H9 (cell line): ENCODE results near the gene SPC24. TPM values are rescaled to one million over a fixed set of nuclear protein-coding genes. Genes with fewer than 3 reads are reported as not detected.
"Not testable (repeated sequence)": the region's sequence is repeated elsewhere in the genome, so short reads cannot be mapped to it uniquely, and the experiment has no call there.

Experiments used
- DNase-seq: peaks from one replicate; pipeline ENCODE4 v3.0.0-alpha.2; 2017
- H2AFZ ChIP-seq: one replicate; pipeline ENCODE4 v1.6.1; 2013; ENCODE audit warnings: mild to moderate bottlenecking, low read length, control low read depth, moderate library complexity
- H2AK5ac ChIP-seq: 2 replicates; pipeline ENCODE4 v1.6.1; 2013; ENCODE audit warnings: low read length, control low read depth, mixed read lengths; ENCODE audit not compliant: insufficient read length
- H2BK120ac ChIP-seq: one replicate; pipeline ENCODE4 v1.6.1; 2013; ENCODE audit warnings: low read depth, mild to moderate bottlenecking, low read length, control low read depth, inconsistent platforms; ENCODE audit not compliant: poor library complexity, severe bottlenecking
- H2BK12ac ChIP-seq: 2 replicates; pipeline ENCODE4 v1.6.1; 2013; ENCODE audit warnings: low read length, control low read depth, mixed read lengths, low read depth; ENCODE audit not compliant: insufficient read length
- H2BK15ac ChIP-seq: 2 replicates; pipeline ENCODE4 v1.6.1; 2013; ENCODE audit warnings: low read depth, low read length, control low read depth
- H2BK20ac ChIP-seq: one replicate; pipeline ENCODE4 v1.6.1; 2013; ENCODE audit warnings: low read depth, mild to moderate bottlenecking, low read length, control low read depth, inconsistent platforms; ENCODE audit not compliant: poor library complexity, severe bottlenecking
- H2BK5ac ChIP-seq: 2 replicates; pipeline ENCODE4 v1.6.1; 2013; ENCODE audit warnings: low read length, control low read depth, mixed read lengths; ENCODE audit not compliant: insufficient read length
- H3K14ac ChIP-seq: 2 replicates; pipeline ENCODE4 v1.6.1; 2013; ENCODE audit warnings: low read length, control low read depth; ENCODE audit not compliant: insufficient read depth
- H3K18ac ChIP-seq: 2 replicates; pipeline ENCODE4 v1.6.1; 2013; ENCODE audit warnings: low read depth, mild to moderate bottlenecking, mixed read lengths, low read length, control low read depth; ENCODE audit not compliant: insufficient read length
- H3K23ac ChIP-seq: 2 replicates; pipeline ENCODE4 v1.6.1; 2013; ENCODE audit warnings: low read length, control low read depth, mixed read lengths, low read depth; ENCODE audit not compliant: insufficient read length
- H3K23me2 ChIP-seq: 2 replicates; pipeline ENCODE4 v1.6.1; 2013; ENCODE audit warnings: low read depth, mild to moderate bottlenecking, mixed read lengths, low read length, control low read depth; ENCODE audit not compliant: insufficient read length, poor library complexity, severe bottlenecking
- H3K27ac ChIP-seq: 2 replicates; pipeline ENCODE4 v1.5.1; 2013; ENCODE audit warnings: low read length, control low read depth, mixed read lengths, low read depth; ENCODE audit not compliant: insufficient read length
- H3K27me3 ChIP-seq: 2 replicates; pipeline ENCODE4 v1.6.1; 2013; ENCODE audit warnings: low read length, control low read depth, inconsistent platforms; ENCODE audit not compliant: insufficient read depth
- H3K4ac ChIP-seq: 2 replicates; pipeline ENCODE4 v1.6.1; 2013; ENCODE audit warnings: low read depth, mild to moderate bottlenecking, control low read depth, inconsistent platforms, low read length, moderate library complexity
- H3K4me1 ChIP-seq: 2 replicates; pipeline ENCODE4 v1.6.1; 2013; ENCODE audit warnings: low read length, control low read depth, inconsistent platforms; ENCODE audit not compliant: insufficient read depth
- H3K4me2 ChIP-seq: 2 replicates; pipeline ENCODE4 v1.6.1; 2013; ENCODE audit warnings: low read length, control low read depth, mixed read lengths; ENCODE audit not compliant: insufficient read length, insufficient read depth
- H3K56ac ChIP-seq: 2 replicates; pipeline ENCODE4 v1.6.1; 2013; ENCODE audit warnings: low read depth, mild to moderate bottlenecking, mixed read lengths, low read length, control low read depth; ENCODE audit not compliant: insufficient read length
- H3K79me1 ChIP-seq: 2 replicates; pipeline ENCODE4 v1.6.1; 2013; ENCODE audit warnings: low read depth, mild to moderate bottlenecking, moderate library complexity, low read length, control low read depth, inconsistent platforms; ENCODE audit not compliant: insufficient read depth, poor library complexity, severe bottlenecking
- H3K79me2 ChIP-seq: 2 replicates; pipeline ENCODE4 v1.6.1; 2013; ENCODE audit warnings: low read length, control low read depth, inconsistent platforms; ENCODE audit not compliant: insufficient read depth
- H3K9ac ChIP-seq: 2 replicates; pipeline ENCODE4 v1.6.1; 2013; ENCODE audit warnings: low read length, control low read depth, mixed read lengths; ENCODE audit not compliant: insufficient read length; ENCODE audit errors: extremely low read depth
- H3K9me3 ChIP-seq: one replicate; pipeline ENCODE4 v1.6.1; 2013; ENCODE audit warnings: low read depth, low read length, inconsistent platforms; ENCODE audit not compliant: control insufficient read depth
- H3T11ph ChIP-seq: one replicate; pipeline ENCODE4 v1.6.1; 2013; ENCODE audit warnings: mild to moderate bottlenecking, low read length, control low read depth, inconsistent platforms
- H4K20me1 ChIP-seq: one replicate; pipeline ENCODE4 v1.6.1; 2013; ENCODE audit not compliant: control insufficient read depth, insufficient read length, insufficient read depth
- H4K5ac ChIP-seq: 2 replicates; pipeline ENCODE4 v1.6.1; 2013; ENCODE audit warnings: low read depth, mild to moderate bottlenecking, mixed read lengths, low read length, control low read depth; ENCODE audit not compliant: insufficient read length
- H4K8ac ChIP-seq: replicated peaks from 2 replicates; pipeline ENCODE4 v1.6.1; 2013; ENCODE audit warnings: low read length, control low read depth, mixed read lengths, low read depth; ENCODE audit not compliant: insufficient read length
- H4K91ac ChIP-seq: 2 replicates; pipeline ENCODE4 v1.6.1; 2013; ENCODE audit warnings: low read depth, mild to moderate bottlenecking, moderate library complexity, mixed read lengths, low read length, control low read depth; ENCODE audit not compliant: insufficient read length
- H3K27ac Mint-ChIP-seq, 3 experiments: 2 replicates in 2 of 3; 3 replicates in 1 of 3; pipeline ENCODE4 v1.8.0; 2020 to 2021; ENCODE audit warnings: mixed read lengths in 3 of 3, mild to moderate bottlenecking in 1 of 3, moderate library complexity in 1 of 3
- H3K27me3 Mint-ChIP-seq: 2 replicates; pipeline ENCODE4 v1.8.0; 2021; ENCODE audit warnings: low read depth, mild to moderate bottlenecking, moderate library complexity, mixed read lengths
- H3K36me3 Mint-ChIP-seq, 3 experiments: 2 replicates in 2 of 3; 3 replicates in 1 of 3; pipeline ENCODE4 v1.8.0; 2020 to 2021; ENCODE audit warnings: low read depth in 3 of 3, mixed read lengths in 3 of 3; ENCODE audit not compliant: insufficient read depth in 1 of 3
- H3K4me1 Mint-ChIP-seq, 2 experiments: 2 replicates each; pipeline ENCODE4 v1.8.0; 2020; ENCODE audit warnings: mixed read lengths in 2 of 2
- H3K4me3 Mint-ChIP-seq, 2 experiments: 2 replicates in 1 of 2; 3 replicates in 1 of 2; pipeline ENCODE4 v1.8.0; 2020 to 2021; ENCODE audit warnings: mild to moderate bottlenecking in 2 of 2, mixed read lengths in 2 of 2, moderate library complexity in 1 of 2
- H3K9me3 Mint-ChIP-seq, 2 experiments: 2 replicates in 1 of 2; 3 replicates in 1 of 2; pipeline ENCODE4 v1.8.0; 2020; ENCODE audit warnings: mild to moderate bottlenecking in 2 of 2, mixed read lengths in 2 of 2, moderate library complexity in 1 of 2
- CTCF ChIP-seq: fragments of 200-600 bp; sonication (generic); conservative IDR thresholded peaks from 3 replicates; pipeline ENCODE4 v1.8.0; 2021; ENCODE audit warnings: antibody characterized with exemption, mild to moderate bottlenecking
- WGBS: extraction: QIAGEN DNeasy Blood & Tissue Kit; methylation state at CpG from one replicate; pipeline ENCODE4 v1.1.7; 2013; ENCODE audit warnings: missing lambda C conversion rate, low lambda C conversion rate, mixed read lengths; ENCODE audit not compliant: insufficient read length; ENCODE audit errors: extremely low coverage; 5-methylcytosine and 5-hydroxymethylcytosine counted together
- total RNA-seq: library from RNA; stranded (reverse); gene quantifications from 2 replicates; pipeline ENCODE4 v1.2.1, GENCODE V29; 2021

SPC24 gene
- total RNA-seq, 1 experiment from 2014 or later, result 51.5 TPM

DNA sequence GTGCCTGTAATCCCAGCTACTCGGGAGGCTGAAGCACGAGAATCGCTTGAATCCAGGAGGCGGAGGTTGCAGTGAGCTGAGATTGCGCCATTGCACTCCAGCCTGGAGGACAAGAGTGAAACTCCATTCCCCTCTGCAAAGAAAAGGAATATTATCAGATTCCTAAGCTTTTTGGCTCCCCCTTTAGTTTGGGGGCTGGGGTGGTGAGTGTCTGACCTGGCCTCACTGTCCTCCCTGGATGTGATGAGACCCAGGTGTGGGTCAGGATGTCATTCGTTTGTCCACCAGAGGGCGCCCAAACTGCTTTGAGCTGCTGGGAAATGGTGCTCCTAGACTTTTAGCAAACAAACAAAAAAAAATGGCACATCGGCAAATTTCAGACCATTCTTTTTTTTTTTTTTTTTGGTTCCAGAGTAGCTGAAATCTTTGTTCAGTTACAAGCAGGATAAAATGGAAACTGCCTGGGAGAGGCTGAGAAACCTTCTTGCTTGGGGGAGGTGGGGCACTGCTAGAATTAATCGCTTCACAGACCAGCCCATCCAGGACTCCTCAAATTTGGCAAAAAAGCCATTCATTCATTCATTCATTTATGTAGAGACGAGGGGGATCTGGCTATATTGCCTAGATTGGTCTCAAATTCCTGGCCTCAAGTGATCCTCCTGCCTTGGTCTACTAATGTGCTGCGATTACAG, 29.4 kb downstream of the SPC24 start:
- Histone ChIP-seq H2AFZ (no peak overlapping the region), H3K23me2 (no peaks in the 10 kb centered on the region), H2BK120ac (no peak overlapping the region), H2BK12ac (no peak overlapping the region), H3K9me3 (no peaks in the 10 kb centered on the region), H3K18ac (no peak overlapping the region), H4K8ac (no peak overlapping the region), H3K23ac (no peak overlapping the region), H3K4me1 (no peaks in the 10 kb centered on the region), H3K79me2 (no peaks in the 10 kb centered on the region), H3K56ac (no peak overlapping the region), H4K91ac (no peak overlapping the region), H3K79me1 (peaks cover 3% of the 10 kb centered on the region), H4K20me1 (peaks cover 4% of the 10 kb centered on the region), H2BK5ac (no peak overlapping the region), H3T11ph (no peak overlapping the region), H2BK20ac (no peak overlapping the region), H3K4ac (no peak overlapping the region), H3K9ac (no peak overlapping the region), H3K4me2 (no peak overlapping the region), H2BK15ac (no peak overlapping the region), H3K27me3 (no peaks in the 10 kb centered on the region), H4K5ac (peak overlapping the region; percentile 64), H3K14ac (no peak overlapping the region), H3K27ac (no peak overlapping the region), H2AK5ac (no peak overlapping the region)
- no peaks in the 10 kb centered on the region for H3K27me3 Mint-ChIP-seq
- peak; percentile 89 for TF ChIP-seq CTCF
- WGBS, result no CpG with 5 or more reads among the region's 11 CpGs
- peak overlapping the region in 2 of 3 experiments; percentile 66 to 70; a peak in 2 of 7 replicates for H3K27ac Mint-ChIP-seq
- H3K36me3 Mint-ChIP-seq, result peaks cover 48 to 88% (median 73%) of the 10 kb centered on the region in 3 experiments
- peak; percentile 80 for DNase-seq
- no peaks in the 10 kb centered on the region for H3K4me1 Mint-ChIP-seq
- no peak overlapping the region for H3K4me3 Mint-ChIP-seq
- no peaks in the 10 kb centered on the region for H3K9me3 Mint-ChIP-seq

DNA sequence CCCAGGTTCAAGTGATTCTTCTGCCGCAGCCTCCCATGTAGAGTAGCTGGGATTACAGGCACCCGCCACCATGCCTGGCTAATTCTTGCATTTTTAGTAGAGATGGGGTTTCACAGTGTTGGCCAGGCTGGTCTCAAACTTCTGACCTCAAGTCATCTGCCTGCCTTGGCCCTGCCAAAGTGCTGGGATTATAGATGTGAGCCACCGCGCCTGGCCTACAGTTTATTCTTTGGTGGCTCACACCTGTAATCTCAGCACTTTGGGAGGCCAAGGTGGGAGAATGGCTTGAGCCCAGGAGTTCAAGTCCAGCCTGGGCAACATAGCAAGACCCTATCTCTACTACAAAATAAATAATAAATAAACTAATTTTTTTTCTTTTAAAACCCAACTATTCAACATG, 31.4 kb downstream of the SPC24 start:
- not testable (repeated sequence) for H3K4me1 ChIP-seq, H3K27ac ChIP-seq, H3T11ph ChIP-seq, H2BK120ac ChIP-seq, H3K9me3 Mint-ChIP-seq, H4K8ac ChIP-seq, H3K27ac Mint-ChIP-seq, H3K14ac ChIP-seq, H4K91ac ChIP-seq, DNase-seq, H2BK12ac ChIP-seq, H2BK15ac ChIP-seq, H4K5ac ChIP-seq, H3K4ac ChIP-seq, H3K9ac ChIP-seq, H3K79me1 ChIP-seq, H2AK5ac ChIP-seq, H3K27me3 Mint-ChIP-seq, H2AFZ ChIP-seq, H2BK20ac ChIP-seq, H3K23ac ChIP-seq, H3K4me1 Mint-ChIP-seq, H4K20me1 ChIP-seq, H3K18ac ChIP-seq, H3K4me3 Mint-ChIP-seq, H3K9me3 ChIP-seq, H3K27me3 ChIP-seq, H3K56ac ChIP-seq, H2BK5ac ChIP-seq, H3K79me2 ChIP-seq, H3K4me2 ChIP-seq, H3K23me2 ChIP-seq
- H3K36me3 Mint-ChIP-seq, result peaks cover 48 to 88% (median 73%) of the 10 kb centered on the region in 3 experiments; a peak in 6 of 7 replicates
- no CpG with 5 or more reads among the region's 4 CpGs for WGBS
